ENCODE measurements around the gene TPRG1L.
"Not testable (repeated sequence)": the region's sequence is repeated elsewhere in the genome, so short reads cannot be mapped to it uniquely, and the experiment has no call there.

The TPRG1L gene

GRCh38 chr1:3609769-3610526 is 14.9 kb upstream of the TPRG1L start:
- no peak for DNase-seq

GRCh38 chr1:3610527-3611169 is 14.2 kb upstream of the TPRG1L start:
- peak; percentile 14 for DNase-seq

GRCh38 chr1:3611170-3612019 is 13.4 kb upstream of the TPRG1L start, which contains the start of gene MEGF6:
TSS of gene MEGF6 (minus strand) at chr1:3611508. CDS start at chr1:3611268, 240 bp downstream.
- DNase-seq = peak; percentile 91

DNA sequence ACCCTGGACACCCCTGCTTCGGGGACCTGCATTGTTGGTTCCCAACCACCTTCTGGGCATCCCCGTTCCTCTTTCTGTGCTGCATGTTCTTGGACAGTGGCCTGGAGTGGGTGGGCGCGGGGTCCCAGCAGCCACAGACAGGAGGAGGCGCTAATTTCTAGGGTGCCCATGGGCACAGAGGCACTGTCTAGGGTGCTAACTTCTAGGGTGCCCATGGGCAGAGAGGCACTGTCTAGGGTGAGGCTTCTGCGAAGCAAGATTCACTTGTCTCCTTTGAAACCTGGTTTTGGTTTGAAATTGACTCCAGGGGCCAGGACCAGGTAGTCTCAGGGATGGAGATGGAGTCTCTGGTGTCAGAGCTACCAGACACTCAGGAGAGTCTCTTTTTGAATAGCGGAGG is 12.7 kb upstream of the TPRG1L start:
- DNase-seq = no peak

- DNase-seq = no peak
Observed at GRCh38 chr1:3614755-3615742, 9.8 kb upstream of the TPRG1L start.

DNA sequence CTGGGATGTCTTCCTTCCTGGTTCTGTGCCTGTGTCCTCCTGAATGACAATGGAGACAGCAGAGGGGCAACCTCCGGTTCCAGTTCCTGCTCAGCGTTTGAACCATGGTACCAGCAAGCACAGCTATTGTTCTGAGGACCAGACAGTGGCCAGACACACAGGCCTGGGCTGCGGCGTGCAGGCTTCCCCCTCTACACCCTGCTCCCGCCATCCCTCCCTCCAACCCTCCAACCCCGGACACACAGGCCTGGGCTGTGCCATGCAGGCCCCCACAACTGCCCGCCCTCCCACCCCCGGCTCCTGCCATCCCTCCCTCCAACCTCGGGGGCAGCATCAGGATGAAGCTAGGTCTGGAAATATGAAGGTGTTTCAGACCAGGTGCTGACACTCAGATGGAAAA is 8.0 kb upstream of the TPRG1L start:
- DNase-seq = no peak

GRCh38 chr1:3617806-3618345 is 6.9 kb upstream of the TPRG1L start:
- no peak for DNase-seq

GRCh38 chr1:3618531-3618880 is 6.3 kb upstream of the TPRG1L start:
- DNase-seq = no peak

- peak; percentile 73 for DNase-seq
Observed at GRCh38 chr1:3618881-3619671, 5.7 kb upstream of the TPRG1L start.

GRCh38 chr1:3620708-3621107 is 4.1 kb upstream of the TPRG1L start:
- DNase-seq = no peak

GRCh38 chr1:3621151-3621671 is 3.6 kb upstream of the TPRG1L start:
- DNase-seq = peak; percentile 18

GRCh38 chr1:3622102-3622501 is 2.7 kb upstream of the TPRG1L start:
- not testable (repeated sequence) for DNase-seq

GRCh38 chr1:3623441-3624199 is 1.2 kb upstream of the TPRG1L start:
- DNase-seq = no peak

DNA sequence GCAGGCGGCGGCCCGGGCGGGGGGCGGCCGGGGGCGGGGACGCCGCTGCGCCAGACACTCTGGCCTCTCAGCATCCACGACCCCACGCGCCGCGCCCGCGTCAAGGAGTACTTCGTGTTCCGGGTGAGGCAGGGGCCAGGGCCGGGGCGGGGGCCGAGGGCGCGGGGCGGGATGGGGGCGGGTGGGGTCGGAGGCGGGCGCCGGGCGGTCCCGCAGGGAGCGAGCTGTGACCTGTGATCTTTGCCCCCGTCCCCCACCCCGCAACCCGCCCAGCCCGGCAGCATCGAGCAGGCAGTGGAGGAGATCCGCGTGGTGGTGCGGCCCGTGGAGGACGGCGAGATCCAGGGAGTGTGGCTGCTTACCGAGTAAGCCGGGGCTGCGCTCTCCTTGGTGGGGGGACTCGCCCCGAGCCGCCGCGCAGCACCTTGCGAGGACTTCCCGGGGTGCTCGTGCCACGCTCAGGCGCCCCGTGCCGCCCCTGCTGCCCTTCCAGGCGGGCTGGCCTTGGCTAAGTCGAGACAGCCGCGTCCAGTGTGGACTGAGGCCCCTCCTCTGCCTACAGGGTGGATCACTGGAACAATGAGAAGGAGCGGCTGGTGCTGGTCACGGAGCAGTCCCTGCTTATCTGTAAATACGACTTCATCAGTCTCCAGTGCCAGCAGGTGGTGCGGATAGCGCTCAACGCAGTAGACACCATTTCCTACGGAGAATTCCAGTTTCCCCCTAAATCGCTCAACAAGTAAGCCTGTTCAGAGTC is 514 bp downstream of the TPRG1L start:
- peak; percentile 30 for DNase-seq

- no peak for DNase-seq
Observed at GRCh38 chr1:3626025-3626424, 1.2 kb downstream of the TPRG1L start.

GRCh38 chr1:3627515-3628253 is 2.9 kb downstream of the TPRG1L start:
- no peak for DNase-seq

DNA sequence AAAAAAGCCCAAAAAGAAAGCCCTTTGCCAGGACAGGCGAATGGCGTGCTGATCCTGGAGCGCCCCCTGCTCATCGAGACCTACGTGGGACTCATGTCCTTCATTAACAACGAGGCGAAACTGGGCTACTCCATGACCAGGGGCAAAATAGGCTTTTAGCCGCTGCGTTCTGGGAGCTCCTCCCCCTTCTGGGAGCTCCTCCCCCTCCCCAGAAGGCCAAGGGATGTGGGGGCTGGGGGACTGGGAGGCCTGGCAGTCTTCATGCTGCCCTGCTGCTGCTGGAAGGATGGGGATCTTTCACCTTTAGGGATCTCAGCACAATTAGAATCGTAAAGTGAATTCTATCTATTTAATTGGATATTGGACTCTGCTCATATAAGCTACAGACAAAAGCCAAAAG is 3.6 kb downstream of the TPRG1L start:
- no peak for DNase-seq

DNA sequence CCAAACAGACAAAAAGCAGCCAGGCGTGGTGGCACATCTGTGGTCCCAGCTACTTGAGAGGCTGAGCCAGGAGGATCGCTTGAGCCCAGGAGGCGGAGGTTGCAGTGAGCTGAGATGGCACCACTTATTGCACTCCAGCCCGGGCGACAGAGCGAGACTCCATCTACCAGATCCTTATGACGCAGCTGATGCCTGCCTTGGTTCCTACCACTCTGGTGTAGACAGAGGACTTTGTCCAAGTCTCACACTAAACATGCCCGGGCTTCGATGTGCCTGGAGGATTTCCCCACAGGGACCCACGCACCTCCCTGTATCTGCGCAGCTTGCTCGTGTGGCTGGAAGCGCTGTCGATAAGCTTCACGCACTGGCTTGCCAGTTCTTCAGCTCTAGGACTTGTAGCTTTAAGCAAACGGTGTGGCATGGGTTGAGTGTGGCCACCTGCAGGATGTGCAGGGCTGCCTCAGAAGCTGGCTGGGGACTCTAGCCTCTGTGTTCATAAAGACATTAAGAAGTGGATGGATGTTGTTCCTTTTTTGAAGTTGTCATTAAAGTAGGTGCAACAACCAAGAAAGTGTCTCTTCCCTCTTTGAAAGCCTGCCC is 4.8 kb downstream of the TPRG1L start:
- DNase-seq = no peak

Measured in NCI-H1105 (cell line).